ENCODE measurements around the gene TNIP2.
"Not testable (repeated sequence)": the region's sequence is repeated elsewhere in the genome, so short reads cannot be mapped to it uniquely, and the experiment has no call there.

Gene TNIP2

GRCh38 chr4:2743518-2744445 lies 12.4 kb downstream of the TNIP2 start:
- no peak for DNase-seq

GRCh38 chr4:2742823-2743517 lies 13.2 kb downstream of the TNIP2 start:
- no peak for DNase-seq

GRCh38 chr4:2742081-2742822 lies 13.9 kb downstream of the TNIP2 start:
- no peak for DNase-seq

GRCh38 chr4:2741626-2742025 lies 14.5 kb downstream of the TNIP2 start:
- DNase-seq, result no peak

- DNase-seq, result not testable (repeated sequence)
Measured at GRCh38 chr4:2738296-2738695, 17.8 kb downstream of the TNIP2 start.

GRCh38 chr4:2735869-2736268 lies 20.3 kb downstream of the TNIP2 start:
- no peak for DNase-seq

GRCh38 chr4:2734612-2735011 lies 21.5 kb downstream of the TNIP2 start:
- no peak for DNase-seq

- DNase-seq, result no peak
Measured at GRCh38 chr4:2733844-2734574, 22.1 kb downstream of the TNIP2 start.

- DNase-seq, result no peak
Measured at GRCh38 chr4:2733001-2733843, 22.9 kb downstream of the TNIP2 start.

- no peak for DNase-seq
Measured at GRCh38 chr4:2732526-2732925, 23.6 kb downstream of the TNIP2 start.

GRCh38 chr4:2731907-2732317 lies 24.2 kb downstream of the TNIP2 start:
- no peak for DNase-seq

GRCh38 chr4:2729533-2729875 lies 26.6 kb downstream of the TNIP2 start:
- no peak for DNase-seq

GRCh38 chr4:2728806-2729532 lies 27.2 kb downstream of the TNIP2 start:
- DNase-seq, result no peak

- DNase-seq, result no peak
Measured at GRCh38 chr4:2728221-2728620, 27.9 kb downstream of the TNIP2 start.

GRCh38 chr4:2726881-2727280 lies 29.3 kb downstream of the TNIP2 start:
- DNase-seq, result not testable (repeated sequence)

GRCh38 chr4:2725380-2725779 lies 30.8 kb downstream of the TNIP2 start:
- no peak for DNase-seq

GRCh38 chr4:2723751-2724150 lies 32.4 kb downstream of the TNIP2 start:
- no peak for DNase-seq

- no peak for DNase-seq
Measured at GRCh38 chr4:2722033-2722432, 34.1 kb downstream of the TNIP2 start.

GRCh38 chr4:2721586-2721985 lies 34.5 kb downstream of the TNIP2 start:
- DNase-seq, result no peak

GRCh38 chr4:2716236-2716635 lies 39.9 kb downstream of the TNIP2 start:
- DNase-seq, result no peak

- DNase-seq, result no peak
Measured at GRCh38 chr4:2715426-2715825, 40.7 kb downstream of the TNIP2 start.
